Stomach smooth muscle (tissue), 2 donors: ENCODE data around the gene ABCA13.

ENCODE experiments used
- H3K27ac ChIP-seq: one replicate; pipeline ENCODE4 v1.7.0; 2013; ENCODE audit warnings: mild to moderate bottlenecking, low read length, inconsistent platforms
- H3K27me3 ChIP-seq, 2 donors: one replicate each; pipeline ENCODE4 v1.7.0; 2013; ENCODE audit warnings: low read length in 2 of 2; ENCODE audit not compliant: insufficient read depth in 2 of 2, control insufficient read depth in 1 of 2
- H3K36me3 ChIP-seq, 2 donors: one replicate each; pipeline ENCODE4 v1.7.0; 2013; ENCODE audit warnings: low read length in 2 of 2; ENCODE audit not compliant: control insufficient read depth in 2 of 2, insufficient read depth in 2 of 2
- H3K4me1 ChIP-seq: one replicate; pipeline ENCODE4 v1.7.0; 2013; ENCODE audit warnings: low read length; ENCODE audit not compliant: control insufficient read depth, insufficient read depth
- H3K4me3 ChIP-seq, 2 donors: one replicate each; pipeline ENCODE4 v1.7.0; 2013; ENCODE audit warnings: low read length in 2 of 2
- H3K9ac ChIP-seq, 2 donors: one replicate each; pipeline ENCODE4 v1.7.0; 2013; ENCODE audit warnings: low read length in 2 of 2, mild to moderate bottlenecking in 1 of 2
- H3K9me3 ChIP-seq, 2 donors: one replicate each; pipeline ENCODE4 v1.7.0; 2013; ENCODE audit warnings: low read length in 2 of 2; ENCODE audit not compliant: control insufficient read depth in 2 of 2
- donor health status: healthy.
- donor health status: Pancreatic carcinoma.

ABCA13 gene

DNA sequence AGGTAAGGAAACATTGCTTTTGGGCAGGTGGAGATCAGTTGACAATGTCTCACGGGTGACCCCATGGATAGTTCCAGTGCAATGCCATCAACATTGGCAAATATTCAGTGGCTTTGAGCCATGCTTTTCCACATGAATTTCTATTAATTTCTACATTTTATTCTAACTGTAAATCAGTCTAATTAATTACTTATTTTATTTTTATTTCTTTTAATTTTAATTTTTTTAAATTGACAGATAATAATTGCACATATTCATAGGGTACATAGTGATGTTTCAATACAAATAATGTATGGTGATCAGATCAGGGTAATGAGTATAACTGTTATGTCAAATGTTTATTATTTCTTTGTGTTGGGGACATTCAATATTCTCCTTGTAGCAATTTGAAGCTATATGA is 3.8 kb downstream of the ABCA13 start:
- Histone ChIP-seq H3K27me3 (peaks cover 0 to 2% of the 10 kb centered on the region in 2 donors), H3K4me1 (no peaks in the 10 kb centered on the region), H3K36me3 (no peaks in the 10 kb centered on the region), H3K4me3 (no peak overlapping the region), H3K9ac (no peak overlapping the region), H3K27ac (no peak overlapping the region), H3K9me3 (no peaks in the 10 kb centered on the region)

DNA sequence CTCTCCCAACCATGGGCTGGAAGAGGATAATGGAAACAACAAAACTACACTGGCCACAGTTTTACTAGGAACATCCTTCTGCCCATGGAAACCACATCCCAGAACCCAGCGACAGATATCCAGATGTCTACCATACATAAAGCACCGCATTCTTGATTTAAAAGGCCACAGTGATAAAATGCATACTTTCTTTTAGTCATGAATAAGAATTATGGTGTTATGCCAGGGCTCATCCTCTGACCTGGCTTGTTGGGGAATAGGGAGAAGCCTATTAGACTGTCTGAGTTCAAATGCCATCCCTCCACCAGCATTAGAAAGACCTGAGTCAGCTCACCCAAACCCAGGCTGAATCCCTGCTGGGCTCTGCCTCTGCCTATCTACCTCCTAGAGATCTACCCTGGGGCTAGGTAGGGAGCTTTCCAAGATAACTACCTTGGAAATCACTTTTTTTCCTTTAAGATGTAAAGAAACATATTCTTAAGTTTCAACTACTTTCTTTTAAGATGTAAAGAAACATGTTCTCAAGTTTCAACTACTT is 5.2 kb downstream of the ABCA13 start:
- H3K4me3 ChIP-seq: no peak overlapping the region
- no peak overlapping the region for H3K9ac ChIP-seq
- no peak overlapping the region for H3K27ac ChIP-seq
- no peaks in the 10 kb centered on the region for H3K4me1 ChIP-seq
- peaks cover 0 to 2% of the 10 kb centered on the region in 2 donors for H3K27me3 ChIP-seq
- H3K36me3 ChIP-seq: no peaks in the 10 kb centered on the region
- no peaks in the 10 kb centered on the region for H3K9me3 ChIP-seq

DNA sequence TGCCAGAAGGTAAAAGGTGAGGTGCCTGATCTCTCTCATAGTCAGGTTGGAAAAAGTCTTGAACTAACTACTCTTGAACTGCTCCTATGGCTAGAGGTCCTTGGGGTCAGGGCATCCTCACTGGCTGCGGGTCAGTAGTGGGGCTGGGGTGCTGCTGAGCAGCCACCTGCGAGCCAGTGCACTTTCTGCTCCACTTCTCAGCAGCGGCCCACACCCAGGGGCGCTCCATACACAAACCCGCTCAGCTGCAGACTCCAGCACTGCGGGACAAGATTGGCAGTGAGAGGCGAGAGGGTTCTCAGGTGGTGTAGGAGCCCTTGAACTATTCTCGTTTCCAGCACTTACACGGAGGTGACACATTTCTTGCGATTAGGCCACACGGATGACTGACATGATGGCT is 6.0 kb downstream of the ABCA13 start:
- H3K27ac ChIP-seq: no peak overlapping the region
- no peak overlapping the region for H3K4me3 ChIP-seq
- no peaks in the 10 kb centered on the region for H3K4me1 ChIP-seq
- H3K9me3 ChIP-seq: no peaks in the 10 kb centered on the region
- no peak overlapping the region for H3K9ac ChIP-seq
- no peaks in the 10 kb centered on the region for H3K36me3 ChIP-seq
- H3K27me3 ChIP-seq: peaks cover 0 to 2% of the 10 kb centered on the region in 2 donors

DNA sequence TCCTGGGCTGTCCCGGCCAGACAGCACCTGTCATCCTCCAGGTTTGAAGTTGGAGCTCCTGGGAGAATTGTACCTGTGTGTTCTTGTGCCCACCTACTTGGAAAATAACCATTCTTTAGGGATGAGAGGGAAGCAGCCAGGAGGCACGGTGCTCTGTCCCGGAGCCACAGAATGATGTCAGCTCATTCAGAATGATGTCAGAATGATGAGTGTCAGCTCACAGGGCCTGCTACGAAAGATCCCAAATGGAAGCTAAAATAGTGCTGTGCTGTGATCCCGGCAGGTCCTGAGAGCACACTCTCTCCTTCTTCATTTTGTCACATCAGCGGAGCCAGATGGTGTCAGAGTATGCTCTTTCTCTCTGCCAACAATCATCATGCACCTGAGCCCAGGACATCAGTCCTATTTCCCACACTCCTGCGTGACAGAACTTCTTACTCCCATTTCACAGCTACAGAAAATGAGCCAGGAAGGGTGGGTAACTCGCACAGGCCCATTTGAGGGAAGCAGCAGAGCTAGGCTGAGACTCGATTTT is 8.3 kb downstream of the ABCA13 start:
- H3K36me3 ChIP-seq: no peaks in the 10 kb centered on the region
- H3K27me3 ChIP-seq: peaks cover 0 to 2% of the 10 kb centered on the region in 2 donors
- no peaks in the 10 kb centered on the region for H3K4me1 ChIP-seq
- H3K27ac ChIP-seq: no peak overlapping the region
- no peak overlapping the region for H3K9ac ChIP-seq
- no peak overlapping the region for H3K4me3 ChIP-seq
- H3K9me3 ChIP-seq: no peaks in the 10 kb centered on the region

DNA sequence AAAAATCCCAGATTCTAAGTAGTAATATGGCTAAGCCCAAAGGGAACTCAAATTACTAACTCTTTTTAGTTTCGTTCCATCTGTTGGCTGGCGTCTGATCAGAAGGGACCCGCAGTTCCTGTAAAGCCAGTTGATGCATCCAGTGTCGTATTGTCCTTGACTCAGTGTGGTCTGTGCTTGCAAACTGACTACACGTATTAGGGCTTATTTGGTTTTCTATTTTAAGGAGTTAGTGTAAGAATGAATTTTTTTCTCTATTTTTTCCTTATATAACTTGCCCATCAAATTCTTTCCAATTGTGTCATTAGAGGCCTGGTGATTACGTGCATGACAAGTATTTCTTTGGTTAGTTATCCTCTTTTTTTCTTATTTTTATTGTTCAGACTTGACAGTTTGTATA is 9.7 kb downstream of the ABCA13 start:
- Histone ChIP-seq H3K9ac (no peak overlapping the region), H3K9me3 (no peaks in the 10 kb centered on the region), H3K27ac (no peak overlapping the region), H3K36me3 (no peaks in the 10 kb centered on the region), H3K4me1 (no peaks in the 10 kb centered on the region), H3K27me3 (peaks cover 0 to 2% of the 10 kb centered on the region in 2 donors), H3K4me3 (no peak overlapping the region)

DNA sequence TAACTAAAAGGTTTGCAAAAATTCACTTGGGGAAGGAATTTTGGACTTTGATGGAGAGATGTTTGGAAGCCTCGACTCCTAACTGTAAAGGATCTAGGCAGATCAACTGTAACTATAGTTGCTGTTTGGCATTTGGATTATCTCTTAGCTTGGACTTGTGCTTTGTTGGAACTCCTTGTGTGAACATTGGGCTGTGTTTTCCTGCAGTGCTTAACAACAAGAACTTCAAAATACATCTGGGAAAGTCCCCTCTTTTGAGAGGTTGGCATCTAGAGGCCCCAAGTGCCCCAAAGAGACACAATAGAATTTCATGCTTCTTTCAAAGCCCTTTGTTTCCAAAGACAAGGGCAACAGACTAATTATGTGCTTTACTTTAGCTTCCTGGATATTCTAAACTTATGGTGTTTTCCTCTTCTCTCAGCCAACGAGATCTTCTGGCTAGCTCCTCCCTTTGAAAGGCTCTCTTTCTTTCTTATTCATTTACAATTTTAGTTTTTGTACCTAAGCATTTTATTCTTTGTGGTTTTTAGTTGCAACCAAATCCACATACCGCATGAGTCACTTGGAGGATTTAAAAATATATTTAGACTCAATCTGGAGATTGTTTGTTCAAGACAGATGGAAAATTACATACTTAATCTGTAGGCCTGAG is 11.6 kb downstream of the ABCA13 start:
- H3K9ac ChIP-seq: no peak overlapping the region
- H3K4me1 ChIP-seq: no peaks in the 10 kb centered on the region
- H3K36me3 ChIP-seq: no peaks in the 10 kb centered on the region
- H3K9me3 ChIP-seq: no peaks in the 10 kb centered on the region
- H3K27ac ChIP-seq: no peak overlapping the region
- no peak overlapping the region for H3K4me3 ChIP-seq
- peaks cover 0 to 2% of the 10 kb centered on the region in 2 donors for H3K27me3 ChIP-seq

DNA sequence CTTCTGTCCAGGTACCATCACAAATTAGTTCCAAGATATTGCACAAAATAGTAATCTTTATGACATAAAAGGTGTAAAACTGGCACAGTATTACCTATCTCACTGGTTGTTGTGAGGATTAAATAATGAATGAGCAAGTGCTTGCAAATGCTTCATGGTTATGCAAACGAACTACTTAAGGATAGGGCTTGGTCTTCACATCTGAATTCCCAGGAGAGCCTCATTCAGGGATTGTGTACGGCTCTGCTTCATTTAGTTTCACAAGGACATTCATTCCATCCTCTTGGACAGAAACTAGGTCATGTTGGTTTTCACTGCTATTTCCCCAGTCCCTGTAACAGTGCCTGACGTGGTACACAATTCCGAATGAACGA is 12.1 kb downstream of the ABCA13 start:
- H3K9me3 ChIP-seq: no peaks in the 10 kb centered on the region
- H3K9ac ChIP-seq: no peak overlapping the region
- no peak overlapping the region for H3K27ac ChIP-seq

DNA sequence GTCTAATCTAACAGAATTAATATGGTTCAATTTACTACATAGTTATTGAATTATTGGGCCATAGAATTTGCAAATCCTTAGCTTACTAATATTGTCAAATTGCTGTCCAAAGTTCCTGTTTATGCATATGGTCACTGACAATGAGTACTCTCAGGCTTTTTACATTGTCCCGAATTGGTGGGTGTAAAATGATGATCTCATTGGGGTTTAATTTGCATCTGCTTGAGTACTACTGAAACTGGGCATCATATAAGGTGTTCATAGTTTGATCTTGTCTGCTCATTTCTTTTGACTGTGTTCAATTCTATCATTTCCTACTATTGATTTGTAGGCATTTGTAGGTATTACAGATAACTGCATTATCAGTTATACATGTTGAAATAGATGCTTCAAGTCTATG is 12.7 kb downstream of the ABCA13 start:
- no peaks in the 10 kb centered on the region for H3K9me3 ChIP-seq
- no peaks in the 10 kb centered on the region for H3K4me1 ChIP-seq
- peaks cover 0 to 4% of the 10 kb centered on the region in 2 donors for H3K27me3 ChIP-seq
- no peak overlapping the region for H3K27ac ChIP-seq
- H3K4me3 ChIP-seq: no peak overlapping the region
- H3K9ac ChIP-seq: no peak overlapping the region
- no peaks in the 10 kb centered on the region for H3K36me3 ChIP-seq

More for the DNA sequence above, 12.1 kb downstream of the ABCA13 start:
- Histone ChIP-seq H3K36me3 (no peaks in the 10 kb centered on the region), H3K4me1 (no peaks in the 10 kb centered on the region), H3K27me3 (peaks cover 0 to 2% of the 10 kb centered on the region in 2 donors), H3K4me3 (no peak overlapping the region)

DNA sequence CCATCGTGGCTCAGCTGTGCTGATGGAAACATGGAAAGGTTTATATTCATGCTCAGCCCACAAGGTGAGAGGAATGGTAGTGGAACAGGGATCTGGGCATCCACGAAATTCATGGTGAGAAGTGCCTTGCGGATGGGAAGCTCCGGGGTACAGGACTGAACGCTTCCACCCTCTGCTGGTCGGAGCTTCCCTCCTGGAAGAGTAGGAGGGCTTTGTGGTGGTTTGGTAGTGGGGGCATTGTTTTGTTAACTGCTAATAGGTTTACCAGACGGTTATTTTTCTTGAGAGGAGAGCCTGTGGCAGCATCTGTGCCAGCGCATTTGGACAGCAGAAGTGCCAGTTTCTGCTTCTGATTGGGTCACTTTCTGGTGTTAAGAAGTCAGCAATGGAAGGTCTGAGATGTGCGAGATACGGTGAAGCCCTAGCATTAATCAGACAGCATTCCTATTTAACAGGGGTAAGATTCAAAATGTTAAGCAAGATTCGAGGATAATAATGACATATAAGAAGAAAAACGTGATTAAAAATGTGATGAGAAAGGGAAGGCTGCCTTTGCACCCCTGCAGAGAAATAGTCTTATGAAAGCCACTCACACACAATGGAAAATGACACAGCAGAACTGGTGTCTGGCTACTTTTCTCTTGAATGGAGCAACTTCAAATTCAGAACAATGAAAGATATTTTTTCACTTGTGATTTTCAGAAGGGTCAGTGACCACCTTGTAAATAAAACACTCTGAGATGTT is 17.7 kb downstream of the ABCA13 start:
- Histone ChIP-seq H3K27ac (no peak overlapping the region), H3K27me3 (peaks cover 0 to 2% of the 10 kb centered on the region in 2 donors), H3K36me3 (no peaks in the 10 kb centered on the region), H3K9ac (no peak overlapping the region), H3K4me3 (no peak overlapping the region), H3K4me1 (no peaks in the 10 kb centered on the region), H3K9me3 (no peaks in the 10 kb centered on the region)

DNA sequence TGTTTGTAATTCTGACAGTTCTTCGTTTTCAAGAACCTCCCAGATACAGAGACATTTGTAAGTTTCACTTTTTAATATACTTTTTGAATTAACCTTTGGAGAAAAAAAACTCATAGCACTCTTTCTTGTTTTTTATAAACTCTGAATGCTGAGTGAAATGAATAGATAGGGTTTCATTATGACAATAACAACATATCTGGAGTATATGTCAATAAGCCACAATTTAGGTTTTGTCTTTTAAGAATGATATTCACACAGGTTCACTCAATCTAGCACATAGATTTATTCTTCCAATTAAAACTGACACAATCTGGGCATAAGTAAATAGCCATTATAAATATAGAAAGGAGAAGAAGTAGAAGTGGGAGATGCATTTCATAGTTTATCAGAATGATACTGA is 21.7 kb downstream of the ABCA13 start:
- H3K27ac ChIP-seq: no peak overlapping the region
- no peaks in the 10 kb centered on the region for H3K4me1 ChIP-seq
- H3K4me3 ChIP-seq: no peak overlapping the region
- H3K9me3 ChIP-seq: no peaks in the 10 kb centered on the region
- H3K9ac ChIP-seq: no peak overlapping the region
- H3K36me3 ChIP-seq: no peaks in the 10 kb centered on the region
- H3K27me3 ChIP-seq: peaks cover 0 to 2% of the 10 kb centered on the region in 2 donors

DNA sequence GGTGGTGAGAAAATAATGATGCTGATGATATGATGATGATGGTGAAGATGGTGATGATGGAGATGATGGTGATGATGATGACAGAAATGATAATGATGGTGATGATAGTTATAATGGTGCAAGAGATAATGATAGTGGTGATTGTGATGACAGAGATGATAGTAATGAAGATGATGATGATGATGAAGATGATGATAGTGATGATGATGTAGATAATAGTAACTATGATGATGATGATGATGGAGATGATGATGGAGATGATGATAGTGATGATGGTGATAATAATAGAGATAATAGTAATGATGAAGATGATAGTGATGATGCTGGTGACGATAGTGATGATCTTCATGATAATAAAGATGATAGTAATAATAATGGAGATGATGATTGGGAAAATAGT is 22.2 kb downstream of the ABCA13 start:
- Histone ChIP-seq H3K4me1 (no peaks in the 10 kb centered on the region), H3K9me3 (no peaks in the 10 kb centered on the region), H3K9ac (no peak overlapping the region), H3K36me3 (no peaks in the 10 kb centered on the region), H3K27ac (no peak overlapping the region), H3K27me3 (peaks cover 0 to 2% of the 10 kb centered on the region in 2 donors), H3K4me3 (no peak overlapping the region)
